ENCODE results near the gene ABCC6.

- no peak for TF ChIP-seq CTCF (IDR thresholded peaks at IDR 0.05; ENCODE audit: low read depth, low read length)
- no peak for TF ChIP-seq POLR2A (IDR thresholded peaks at IDR 0.05; ENCODE audit: extremely low read depth, insufficient read length)
- TF ChIP-seq MYC (IDR thresholded peaks at IDR 0.05; ENCODE audit: low read depth, low read length), result no peak
- TF ChIP-seq MAX (IDR thresholded peaks at IDR 0.05; ENCODE audit: low read depth, low read length), result no peak
Measured at GRCh38 chr16:16164243-16164642, 59.1 kb downstream of the ABCC6 start.

Data from NB4 (cell line).